ENCODE measurements around the gene MMP17.

- TF ChIP-seq CEBPB (IDR thresholded peaks at IDR 0.05; ENCODE audit: low read depth, low read length) (no peak), RFX5 (IDR thresholded peaks at IDR 0.05; ENCODE audit: low read depth, low read length) (no peak), RAD21 (IDR thresholded peaks at IDR 0.05; ENCODE audit: low read length) (no peak), USF2 (IDR thresholded peaks at IDR 0.05; ENCODE audit: low read depth, low read length) (no peak)
- TF ChIP-seq, protein P1, sequence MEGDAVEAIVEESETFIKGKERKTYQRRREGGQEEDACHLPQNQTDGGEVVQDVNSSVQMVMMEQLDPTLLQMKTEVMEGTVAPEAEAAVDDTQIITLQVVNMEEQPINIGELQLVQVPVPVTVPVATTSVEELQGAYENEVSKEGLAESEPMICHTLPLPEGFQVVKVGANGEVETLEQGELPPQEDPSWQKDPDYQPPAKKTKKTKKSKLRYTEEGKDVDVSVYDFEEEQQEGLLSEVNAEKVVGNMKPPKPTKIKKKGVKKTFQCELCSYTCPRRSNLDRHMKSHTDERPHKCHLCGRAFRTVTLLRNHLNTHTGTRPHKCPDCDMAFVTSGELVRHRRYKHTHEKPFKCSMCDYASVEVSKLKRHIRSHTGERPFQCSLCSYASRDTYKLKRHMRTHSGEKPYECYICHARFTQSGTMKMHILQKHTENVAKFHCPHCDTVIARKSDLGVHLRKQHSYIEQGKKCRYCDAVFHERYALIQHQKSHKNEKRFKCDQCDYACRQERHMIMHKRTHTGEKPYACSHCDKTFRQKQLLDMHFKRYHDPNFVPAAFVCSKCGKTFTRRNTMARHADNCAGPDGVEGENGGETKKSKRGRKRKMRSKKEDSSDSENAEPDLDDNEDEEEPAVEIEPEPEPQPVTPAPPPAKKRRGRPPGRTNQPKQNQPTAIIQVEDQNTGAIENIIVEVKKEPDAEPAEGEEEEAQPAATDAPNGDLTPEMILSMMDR (conservative IDR thresholded peaks at IDR 0.05; ENCODE audit: low read depth, low read length), result no peak
These were observed 41.9 kb upstream of the MMP17 start for GRCh38 chr12:131786331-131786730.
